K562 (cell line): ENCODE measurements around the gene CCSAP. TPM values are rescaled to one million over a fixed set of nuclear protein-coding genes. Genes with fewer than 3 reads are reported as not detected.

Experiments used
- CBX3 ChIP-seq, 2 experiments: IDR thresholded peaks; 1 replicate in 1 of 2; 2 replicates in 1 of 2; pipeline ENCODE4 v1.6.1; 2012; ENCODE audit warnings: inconsistent platforms in 2 of 2, low read length in 2 of 2, borderline replicate concordance in 1 of 2, control low read depth in 1 of 2
- EZH2 ChIP-seq: IDR thresholded peaks from 2 replicates; pipeline ENCODE4 v1.6.1; 2012; ENCODE audit warnings: low read depth, mild to moderate bottlenecking, inconsistent platforms, low read length, borderline replicate concordance
- HMBOX1 ChIP-seq: sonication (generic); IDR thresholded peaks from 2 replicates; pipeline ENCODE4 v1.6.1; 2016
- HNRNPL ChIP-seq: fragments of 200-400 bp; formaldehyde crosslinking; IDR thresholded peaks from 2 replicates; pipeline ENCODE4 v1.6.1; 2017; ENCODE audit warnings: low read depth, mild to moderate bottlenecking, low read length
- polyA plus RNA-seq, 8 experiments: library from polyadenylated mRNA; depleted of rRNA in 4 of 8; stranded (reverse) in 5 of 8; unstranded in 3 of 8; fragments of >200 nt; fragmentation: Nextera tagmentation in 2 of 8; fragmentation: Illumina TruSeq in 1 of 8; extraction: Ambion mirVana in 2 of 8; extraction: Trizol in 1 of 8; gene quantifications; 2 replicates each; pipeline versions ENCODE4 v1.2.1 to v1.2.3, GENCODE V29; 2011 to 2014; ENCODE audit warnings: inconsistent platforms in 1 of 8, missing spikeins in 1 of 8
- total RNA-seq, 7 experiments: library from RNA; depleted of rRNA in 6 of 7; stranded (reverse); fragments of >200 nt in 6 of 7; fragmentation: Illumina TruSeq in 2 of 7; extraction: Trizol in 2 of 7; gene quantifications; 2 replicates each; pipeline versions ENCODE4 v1.2.1 to v1.2.3, GENCODE V29; 2011 to 2021; ENCODE audit warnings: low replicate concordance in 1 of 7
- TF ChIP-seq, protein P1 (sequence below): fragments of 450-650 bp; IDR thresholded peaks from 2 replicates; pipeline ENCODE4 v1.6.1; 2016; ENCODE audit warnings: mild to moderate bottlenecking, moderate library complexity

CCSAP gene
- total and polyA plus RNA-seq, 9 of the 15 experiments (the other 6 are each of a cell fraction or from before 2014, with no cell fraction given), result 3.6 to 15.9 (median 9.5) TPM

DNA sequence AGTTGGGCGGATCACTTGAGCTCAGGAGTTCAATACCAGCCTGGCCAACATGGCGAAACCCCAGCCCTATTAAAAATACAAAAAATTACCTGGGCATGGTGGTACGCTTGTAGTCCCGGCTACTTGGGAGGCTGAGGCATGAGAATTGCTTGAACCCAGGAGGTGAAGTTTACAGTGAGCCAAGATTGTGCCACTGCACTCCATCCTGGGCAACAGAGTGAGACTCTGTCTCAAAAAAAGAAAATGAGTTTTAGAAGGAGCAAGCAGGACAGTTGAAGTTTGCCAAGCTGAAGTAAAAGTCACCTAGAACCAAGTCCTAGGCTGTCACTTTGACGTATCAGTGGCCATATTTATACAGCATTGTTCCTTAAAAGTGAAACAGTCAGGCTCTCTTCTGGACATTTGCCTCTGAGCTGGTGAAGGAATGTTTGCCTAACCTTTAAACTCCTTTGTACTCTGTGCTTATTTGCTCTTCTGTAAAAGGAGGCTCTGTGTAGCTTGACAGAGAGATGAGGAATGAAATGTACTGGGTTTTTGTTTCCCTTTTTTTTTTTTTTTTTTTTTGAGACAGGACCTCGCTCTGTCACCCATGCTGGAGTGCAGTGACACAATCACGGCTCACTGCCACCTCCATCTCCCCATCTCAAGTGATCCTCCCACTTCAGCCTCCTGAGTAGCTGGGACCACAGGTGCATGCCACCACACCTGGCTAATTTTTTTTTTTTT is 69.2 kb downstream of the CCSAP start (continued):
- TF ChIP-seq, protein P1, sequence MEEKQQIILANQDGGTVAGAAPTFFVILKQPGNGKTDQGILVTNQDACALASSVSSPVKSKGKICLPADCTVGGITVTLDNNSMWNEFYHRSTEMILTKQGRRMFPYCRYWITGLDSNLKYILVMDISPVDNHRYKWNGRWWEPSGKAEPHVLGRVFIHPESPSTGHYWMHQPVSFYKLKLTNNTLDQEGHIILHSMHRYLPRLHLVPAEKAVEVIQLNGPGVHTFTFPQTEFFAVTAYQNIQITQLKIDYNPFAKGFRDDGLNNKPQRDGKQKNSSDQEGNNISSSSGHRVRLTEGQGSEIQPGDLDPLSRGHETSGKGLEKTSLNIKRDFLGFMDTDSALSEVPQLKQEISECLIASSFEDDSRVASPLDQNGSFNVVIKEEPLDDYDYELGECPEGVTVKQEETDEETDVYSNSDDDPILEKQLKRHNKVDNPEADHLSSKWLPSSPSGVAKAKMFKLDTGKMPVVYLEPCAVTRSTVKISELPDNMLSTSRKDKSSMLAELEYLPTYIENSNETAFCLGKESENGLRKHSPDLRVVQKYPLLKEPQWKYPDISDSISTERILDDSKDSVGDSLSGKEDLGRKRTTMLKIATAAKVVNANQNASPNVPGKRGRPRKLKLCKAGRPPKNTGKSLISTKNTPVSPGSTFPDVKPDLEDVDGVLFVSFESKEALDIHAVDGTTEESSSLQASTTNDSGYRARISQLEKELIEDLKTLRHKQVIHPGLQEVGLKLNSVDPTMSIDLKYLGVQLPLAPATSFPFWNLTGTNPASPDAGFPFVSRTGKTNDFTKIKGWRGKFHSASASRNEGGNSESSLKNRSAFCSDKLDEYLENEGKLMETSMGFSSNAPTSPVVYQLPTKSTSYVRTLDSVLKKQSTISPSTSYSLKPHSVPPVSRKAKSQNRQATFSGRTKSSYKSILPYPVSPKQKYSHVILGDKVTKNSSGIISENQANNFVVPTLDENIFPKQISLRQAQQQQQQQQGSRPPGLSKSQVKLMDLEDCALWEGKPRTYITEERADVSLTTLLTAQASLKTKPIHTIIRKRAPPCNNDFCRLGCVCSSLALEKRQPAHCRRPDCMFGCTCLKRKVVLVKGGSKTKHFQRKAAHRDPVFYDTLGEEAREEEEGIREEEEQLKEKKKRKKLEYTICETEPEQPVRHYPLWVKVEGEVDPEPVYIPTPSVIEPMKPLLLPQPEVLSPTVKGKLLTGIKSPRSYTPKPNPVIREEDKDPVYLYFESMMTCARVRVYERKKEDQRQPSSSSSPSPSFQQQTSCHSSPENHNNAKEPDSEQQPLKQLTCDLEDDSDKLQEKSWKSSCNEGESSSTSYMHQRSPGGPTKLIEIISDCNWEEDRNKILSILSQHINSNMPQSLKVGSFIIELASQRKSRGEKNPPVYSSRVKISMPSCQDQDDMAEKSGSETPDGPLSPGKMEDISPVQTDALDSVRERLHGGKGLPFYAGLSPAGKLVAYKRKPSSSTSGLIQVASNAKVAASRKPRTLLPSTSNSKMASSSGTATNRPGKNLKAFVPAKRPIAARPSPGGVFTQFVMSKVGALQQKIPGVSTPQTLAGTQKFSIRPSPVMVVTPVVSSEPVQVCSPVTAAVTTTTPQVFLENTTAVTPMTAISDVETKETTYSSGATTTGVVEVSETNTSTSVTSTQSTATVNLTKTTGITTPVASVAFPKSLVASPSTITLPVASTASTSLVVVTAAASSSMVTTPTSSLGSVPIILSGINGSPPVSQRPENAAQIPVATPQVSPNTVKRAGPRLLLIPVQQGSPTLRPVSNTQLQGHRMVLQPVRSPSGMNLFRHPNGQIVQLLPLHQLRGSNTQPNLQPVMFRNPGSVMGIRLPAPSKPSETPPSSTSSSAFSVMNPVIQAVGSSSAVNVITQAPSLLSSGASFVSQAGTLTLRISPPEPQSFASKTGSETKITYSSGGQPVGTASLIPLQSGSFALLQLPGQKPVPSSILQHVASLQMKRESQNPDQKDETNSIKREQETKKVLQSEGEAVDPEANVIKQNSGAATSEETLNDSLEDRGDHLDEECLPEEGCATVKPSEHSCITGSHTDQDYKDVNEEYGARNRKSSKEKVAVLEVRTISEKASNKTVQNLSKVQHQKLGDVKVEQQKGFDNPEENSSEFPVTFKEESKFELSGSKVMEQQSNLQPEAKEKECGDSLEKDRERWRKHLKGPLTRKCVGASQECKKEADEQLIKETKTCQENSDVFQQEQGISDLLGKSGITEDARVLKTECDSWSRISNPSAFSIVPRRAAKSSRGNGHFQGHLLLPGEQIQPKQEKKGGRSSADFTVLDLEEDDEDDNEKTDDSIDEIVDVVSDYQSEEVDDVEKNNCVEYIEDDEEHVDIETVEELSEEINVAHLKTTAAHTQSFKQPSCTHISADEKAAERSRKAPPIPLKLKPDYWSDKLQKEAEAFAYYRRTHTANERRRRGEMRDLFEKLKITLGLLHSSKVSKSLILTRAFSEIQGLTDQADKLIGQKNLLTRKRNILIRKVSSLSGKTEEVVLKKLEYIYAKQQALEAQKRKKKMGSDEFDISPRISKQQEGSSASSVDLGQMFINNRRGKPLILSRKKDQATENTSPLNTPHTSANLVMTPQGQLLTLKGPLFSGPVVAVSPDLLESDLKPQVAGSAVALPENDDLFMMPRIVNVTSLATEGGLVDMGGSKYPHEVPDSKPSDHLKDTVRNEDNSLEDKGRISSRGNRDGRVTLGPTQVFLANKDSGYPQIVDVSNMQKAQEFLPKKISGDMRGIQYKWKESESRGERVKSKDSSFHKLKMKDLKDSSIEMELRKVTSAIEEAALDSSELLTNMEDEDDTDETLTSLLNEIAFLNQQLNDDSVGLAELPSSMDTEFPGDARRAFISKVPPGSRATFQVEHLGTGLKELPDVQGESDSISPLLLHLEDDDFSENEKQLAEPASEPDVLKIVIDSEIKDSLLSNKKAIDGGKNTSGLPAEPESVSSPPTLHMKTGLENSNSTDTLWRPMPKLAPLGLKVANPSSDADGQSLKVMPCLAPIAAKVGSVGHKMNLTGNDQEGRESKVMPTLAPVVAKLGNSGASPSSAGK, result no peak
- no peak for TF ChIP-seq CBX3 (IDR thresholded peaks at IDR 0.05; ENCODE audit: borderline replicate concordance in 1 of 2, low read length in 2 of 2)
- TF ChIP-seq HNRNPL, result no peak
- no peak for TF ChIP-seq HMBOX1
- no peak for TF ChIP-seq EZH2
